ENCODE measurements around the gene TNS3. TPM values are rescaled to one million over a fixed set of nuclear protein-coding genes. Genes with fewer than 3 reads are reported as not detected.

TNS3 gene
- total and polyA plus RNA-seq, 2 donors (not counting 3 experiments of a cell fraction or from before 2014, with no cell fraction given), result 10.4 to 45.1 TPM

DNA sequence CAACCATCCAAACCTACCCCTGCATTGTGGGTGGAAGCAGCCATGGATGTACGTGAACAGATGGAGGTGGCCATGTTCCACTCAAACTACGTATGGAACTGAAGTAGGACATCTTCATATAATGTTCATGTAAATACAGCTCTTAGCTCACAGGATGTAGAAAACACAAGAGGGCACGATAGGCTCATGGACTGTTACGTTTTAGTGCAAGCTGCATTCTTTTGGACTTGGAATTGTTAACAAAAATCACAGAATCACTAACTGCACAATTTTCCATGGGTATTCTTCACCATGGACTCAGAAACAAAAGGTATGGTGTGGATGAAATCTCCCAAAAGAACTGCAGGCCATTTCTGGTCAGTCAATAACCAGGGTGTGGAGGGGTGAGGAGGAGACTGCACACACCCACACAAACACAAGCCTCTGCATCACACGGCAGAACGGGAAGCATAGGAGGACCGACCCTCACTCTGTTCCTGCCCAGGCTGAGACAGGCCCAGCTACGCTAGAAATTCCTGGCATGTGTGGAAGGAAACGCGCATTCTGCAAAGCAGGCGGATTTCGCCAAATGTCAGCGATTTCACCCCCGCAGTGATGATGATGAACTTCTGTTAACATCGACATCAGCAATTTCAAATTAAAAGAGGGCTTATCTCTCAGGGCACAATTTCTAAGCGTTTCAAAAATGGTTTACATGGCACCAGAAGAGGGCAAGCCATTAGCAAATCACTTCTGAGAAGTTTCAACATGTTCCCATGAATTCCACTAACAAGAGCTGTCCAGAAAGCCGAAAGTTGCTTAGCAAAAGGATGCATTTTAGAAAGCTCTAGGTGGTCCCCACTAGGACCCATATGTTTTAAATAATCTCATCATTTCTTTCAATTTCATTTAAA, 149.0 kb downstream of the TNS3 start:
- peaks cover 12% of the 10 kb centered on the region for H3K4me1 ChIP-seq (ENCODE audit: control insufficient read depth, extremely low read depth, insufficient read depth, low read length)
- ChIA-PET POLR2A (no interaction called here), CTCF (interaction anchor here (1.2 to 4.7 kb wide), 2 partner anchors 51 to 167 kb away, joined by 3 to 87 read pairs; no protein-coding TSS in a partner anchor)
- H3K4me3 ChIP-seq (replicated peaks in 1 of 3; ENCODE audit: insufficient read depth in 1 of 3, low read depth in 1 of 3, low read length in 3 of 3), result no peak overlapping the region
- no peak overlapping the region for H3K4me2 ChIP-seq (ENCODE audit: insufficient read depth, low read length)
- H3K36me3 ChIP-seq (ENCODE audit: control insufficient read depth in 2 of 2, extremely low read depth in 1 of 2, insufficient read depth in 2 of 2, low read length in 2 of 2), result no peaks in the 10 kb centered on the region
- no peaks in the 10 kb centered on the region for H3K9me3 ChIP-seq (replicated peaks; ENCODE audit: control insufficient read depth, insufficient read depth, low read length)
- intact Hi-C loops (cut with micrococcal nuclease), result no loop called here
- H2AFZ ChIP-seq (ENCODE audit: low read depth, low read length), result no peak overlapping the region
- dilution Hi-C loops (cut with MboI; ENCODE audit: extremely low pct_ligation_motif_present, low sequenced_read_pairs), result no loop called here
- H3K79me2 ChIP-seq (ENCODE audit: control insufficient read depth, insufficient read depth, low read length), result no peaks in the 10 kb centered on the region
- no TSS peak for BruUV-seq (replicated peaks)
- no peak overlapping the region for H3K27ac ChIP-seq (ENCODE audit: insufficient read depth, low read depth, low read length)
- TF ChIP-seq POLR2AphosphoS5 (IDR thresholded peaks at IDR 0.05; ENCODE audit: insufficient read depth, low read depth, low read length) (no peak), EZH2 (IDR thresholded peaks at IDR 0.05; ENCODE audit: borderline replicate concordance, low read depth, low read length, severe bottlenecking) (no peak), JUN (IDR thresholded peaks at IDR 0.05; ENCODE audit: borderline replicate concordance, insufficient read depth, insufficient read length, low read depth) (no peak), POLR2A (IDR thresholded peaks at IDR 0.05; ENCODE audit: low read depth, low read length) (no peak)
- TF ChIP-seq, protein P1, sequence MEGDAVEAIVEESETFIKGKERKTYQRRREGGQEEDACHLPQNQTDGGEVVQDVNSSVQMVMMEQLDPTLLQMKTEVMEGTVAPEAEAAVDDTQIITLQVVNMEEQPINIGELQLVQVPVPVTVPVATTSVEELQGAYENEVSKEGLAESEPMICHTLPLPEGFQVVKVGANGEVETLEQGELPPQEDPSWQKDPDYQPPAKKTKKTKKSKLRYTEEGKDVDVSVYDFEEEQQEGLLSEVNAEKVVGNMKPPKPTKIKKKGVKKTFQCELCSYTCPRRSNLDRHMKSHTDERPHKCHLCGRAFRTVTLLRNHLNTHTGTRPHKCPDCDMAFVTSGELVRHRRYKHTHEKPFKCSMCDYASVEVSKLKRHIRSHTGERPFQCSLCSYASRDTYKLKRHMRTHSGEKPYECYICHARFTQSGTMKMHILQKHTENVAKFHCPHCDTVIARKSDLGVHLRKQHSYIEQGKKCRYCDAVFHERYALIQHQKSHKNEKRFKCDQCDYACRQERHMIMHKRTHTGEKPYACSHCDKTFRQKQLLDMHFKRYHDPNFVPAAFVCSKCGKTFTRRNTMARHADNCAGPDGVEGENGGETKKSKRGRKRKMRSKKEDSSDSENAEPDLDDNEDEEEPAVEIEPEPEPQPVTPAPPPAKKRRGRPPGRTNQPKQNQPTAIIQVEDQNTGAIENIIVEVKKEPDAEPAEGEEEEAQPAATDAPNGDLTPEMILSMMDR (IDR thresholded peaks at IDR 0.05; ENCODE audit: extremely low read depth in 1 of 2, insufficient read depth in 1 of 2, low read depth in 1 of 2, low read length in 2 of 2), result no peak
- DNase-seq (ENCODE audit: low read depth, low spot score) (no peak), FAIRE-seq (no peak)
- H4K20me1 ChIP-seq (replicated peaks; ENCODE audit: control insufficient read depth, extremely low read depth, insufficient read depth, low read length), result no peaks in the 10 kb centered on the region
- no peaks in the 10 kb centered on the region for H3K27me3 ChIP-seq (ENCODE audit: control insufficient read depth in 2 of 2, insufficient read depth in 2 of 2, low read length in 2 of 2)
- no peaks in the 10 kb centered on the region for H3K9me1 ChIP-seq (replicated peaks; ENCODE audit: control insufficient read depth, extremely low read depth, insufficient read depth, low read length)
- H3K9ac ChIP-seq (replicated peaks; ENCODE audit: extremely low read depth, insufficient read depth, low read length), result no peak overlapping the region

Measured in endothelial cell of umbilical vein (primary cell).